LNCAP (cell line): ENCODE results near the gene GPC6.

ENCODE experiments used
- CTCF ChIP-seq: fragments of 450-650 bp; IDR thresholded peaks from 2 replicates; pipeline ENCODE4 v1.5.1; 2017; ENCODE audit warnings: mild to moderate bottlenecking

The GPC6 gene

GRCh38 chr13:93811071-93811737 lies 584.6 kb downstream of the GPC6 start:
- TF ChIP-seq CTCF, result no peak

- TF ChIP-seq CTCF, result no peak
These were observed 585.1 kb downstream of the GPC6 start for GRCh38 chr13:93811738-93812112.

DNA sequence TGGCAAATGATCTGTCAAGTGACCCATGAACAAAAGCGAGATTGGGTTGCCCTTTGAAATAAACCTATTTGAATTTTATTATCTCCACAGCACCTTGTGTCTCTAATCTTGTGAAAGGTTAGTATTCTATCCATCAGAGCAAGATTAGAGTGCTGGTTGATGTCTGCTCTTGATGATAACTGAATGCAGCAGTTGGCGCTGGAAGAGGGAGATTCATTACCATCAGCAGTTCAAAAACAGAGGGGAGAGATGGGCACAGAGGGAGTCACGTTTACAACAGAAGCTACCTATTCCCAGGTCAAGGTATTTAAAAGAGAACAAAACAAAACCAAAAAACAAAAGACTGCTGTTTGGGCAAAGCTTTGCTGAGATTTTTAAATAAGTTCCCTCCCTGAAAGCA lies 588.1 kb downstream of the GPC6 start:
- no peak for TF ChIP-seq CTCF

- TF ChIP-seq CTCF, result no peak
These were observed 591.7 kb downstream of the GPC6 start for GRCh38 chr13:93818345-93818744.

DNA sequence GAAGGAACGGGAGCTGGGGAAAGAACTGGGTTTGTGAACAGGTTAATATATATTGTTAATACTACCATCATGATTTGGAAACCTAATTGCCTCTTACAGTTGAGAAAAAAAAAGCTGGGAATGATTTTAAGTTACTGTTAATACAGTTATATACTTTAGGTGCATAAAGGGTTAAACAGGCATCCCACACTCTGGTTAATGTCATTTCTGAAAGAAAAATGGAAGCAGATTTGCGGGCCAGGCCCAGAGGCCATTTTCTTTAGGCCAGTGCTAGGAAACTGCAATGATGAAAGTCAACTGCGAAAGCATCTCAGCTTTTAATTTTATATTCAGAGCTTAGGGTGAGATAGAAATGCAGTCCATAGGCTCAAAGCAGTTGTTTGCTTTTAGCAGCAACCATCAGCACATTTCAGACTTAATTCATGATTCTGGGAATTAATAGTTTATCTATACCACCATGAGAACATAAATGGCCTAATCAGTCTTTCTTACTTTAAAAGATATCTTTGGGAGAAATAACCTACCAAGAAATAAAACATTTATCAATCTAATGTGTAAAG lies 592.8 kb downstream of the GPC6 start:
- TF ChIP-seq CTCF, result no peak

- no peak for TF ChIP-seq CTCF
These were observed 597.7 kb downstream of the GPC6 start for GRCh38 chr13:93824286-93824685.

- TF ChIP-seq CTCF, result no peak
These were observed 607.4 kb downstream of the GPC6 start for GRCh38 chr13:93834051-93834450.

DNA sequence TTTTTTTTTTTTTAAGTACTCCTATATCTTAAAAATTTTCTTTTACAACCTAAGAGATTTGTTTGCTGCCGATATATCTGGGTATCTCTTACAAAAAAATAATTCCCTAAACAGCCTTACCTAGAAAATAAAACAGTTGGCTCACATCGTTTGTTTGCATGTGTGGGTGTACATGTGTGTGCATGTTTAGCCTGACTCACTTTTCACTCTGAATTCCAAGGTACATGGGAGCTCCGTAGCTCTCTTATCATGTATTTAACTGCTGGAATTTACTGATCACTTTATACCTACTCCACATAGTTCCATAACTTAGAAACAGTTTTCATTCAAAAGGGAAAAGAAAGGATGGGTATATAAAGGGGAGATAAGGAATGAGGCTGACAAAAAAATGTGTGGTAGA lies 616.5 kb downstream of the GPC6 start:
- TF ChIP-seq CTCF, result no peak
